HG03039 (cell line): ENCODE measurements around the gene TSGA10IP.

Experiments
- ATAC-seq: cut with Tn5 transposase; IDR thresholded peaks from one replicate; pipeline ENCODE4 v1.9.1; 2021; ENCODE audit warnings: mild to moderate bottlenecking, moderate library complexity; ENCODE audit not compliant: unreplicated experiment

The TSGA10IP gene

GRCh38 chr11:65945430-65945911, at the start of gene TSGA10IP:
Gene TSGA10IP (plus strand): TSS chr11:65945480. CDS start chr11:65945676, 196 bp downstream.
- ATAC-seq: no peak

GRCh38 chr11:65895482-65895981, 49.7 kb upstream of the TSGA10IP start:
- ATAC-seq: no peak

- ATAC-seq: no peak
These were observed 49.0 kb upstream of the TSGA10IP start for GRCh38 chr11:65896034-65896999.

GRCh38 chr11:65897020-65897471, 48.2 kb upstream of the TSGA10IP start:
- ATAC-seq: no peak

GRCh38 chr11:65898656-65899355, 46.5 kb upstream of the TSGA10IP start:
- ATAC-seq: no peak

GRCh38 chr11:65899356-65900124, 45.7 kb upstream of the TSGA10IP start:
- ATAC-seq: no peak

GRCh38 chr11:65900125-65900898, 45.0 kb upstream of the TSGA10IP start, which contains the start of gene FOSL1:
Gene FOSL1 (minus strand): TSS chr11:65900388. CDS start chr11:65900339, 49 bp downstream.
- peak; percentile 58 for ATAC-seq

- ATAC-seq: no peak
These were observed 44.4 kb upstream of the TSGA10IP start for GRCh38 chr11:65900899-65901180.

GRCh38 chr11:65903068-65903481, 42.2 kb upstream of the TSGA10IP start:
- ATAC-seq: no peak

- ATAC-seq: no peak
These were observed 41.6 kb upstream of the TSGA10IP start for GRCh38 chr11:65903715-65904114.

GRCh38 chr11:65906602-65907001, 38.7 kb upstream of the TSGA10IP start:
- no peak for ATAC-seq

GRCh38 chr11:65907878-65908277, 37.4 kb upstream of the TSGA10IP start:
- no peak for ATAC-seq

GRCh38 chr11:65911682-65912568, 33.4 kb upstream of the TSGA10IP start:
- ATAC-seq: no peak

GRCh38 chr11:65912845-65913244, 32.4 kb upstream of the TSGA10IP start:
- ATAC-seq: no peak

- ATAC-seq: no peak
These were observed 30.0 kb upstream of the TSGA10IP start for GRCh38 chr11:65915101-65915820.

GRCh38 chr11:65915821-65916251, 29.4 kb upstream of the TSGA10IP start:
- no peak for ATAC-seq

- ATAC-seq: no peak
These were observed 28.9 kb upstream of the TSGA10IP start for GRCh38 chr11:65916391-65916790.

GRCh38 chr11:65917077-65917433, 28.2 kb upstream of the TSGA10IP start:
- ATAC-seq: no peak
